Inferior parietal cortex (tissue), 1 donor: ENCODE measurements around the gene RAP1B.

ENCODE experiments used
- DNase-seq: peaks from one replicate; pipeline ENCODE4 v3.0.0-alpha.2; 2016; ENCODE audit errors: extremely low spot score

The RAP1B gene

GRCh38 chr12:68610370-68611093 lies at the start of gene RAP1B:
RAP1B (plus strand) TSS chr12:68610899; CDS start chr12:68648725, 37,826 bp downstream.
- peak; percentile 90 for DNase-seq

GRCh38 chr12:68561830-68562229 lies 48.9 kb upstream of the RAP1B start:
- DNase-seq: no peak

GRCh38 chr12:68564166-68564565 lies 46.5 kb upstream of the RAP1B start:
- DNase-seq: no peak

- DNase-seq: no peak
Measured at GRCh38 chr12:68565391-68565903, 45.3 kb upstream of the RAP1B start.

DNA sequence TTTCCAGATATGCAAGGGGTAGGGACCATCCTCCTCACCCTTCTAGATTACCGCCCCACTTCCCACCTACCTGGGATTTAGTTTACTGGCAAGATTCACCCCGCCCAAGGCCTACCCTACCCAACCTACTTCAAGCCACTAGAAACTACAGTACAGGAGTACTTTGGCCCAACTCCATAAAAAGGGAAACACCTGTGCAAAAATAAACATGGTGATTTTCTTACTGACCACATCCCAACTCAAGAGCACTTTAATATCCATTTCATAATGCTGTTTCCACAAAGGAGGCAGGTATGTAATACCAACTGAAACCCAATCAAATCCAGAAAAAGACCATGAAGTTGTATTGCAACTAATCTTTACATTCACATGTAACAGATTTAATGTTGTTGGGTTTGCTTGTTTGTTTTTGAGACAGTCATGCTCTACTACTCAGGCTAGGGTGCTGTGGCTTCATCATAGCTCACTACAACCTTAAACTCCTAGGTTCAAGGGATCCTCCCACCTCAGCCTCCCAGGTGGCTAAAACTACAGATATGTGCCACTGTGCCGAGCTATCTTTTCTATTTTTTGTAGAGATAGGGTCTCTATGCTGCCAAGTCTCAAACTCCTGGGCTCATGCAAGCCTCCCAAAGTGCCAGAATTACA lies 41.7 kb upstream of the RAP1B start:
- DNase-seq: no peak

GRCh38 chr12:68572661-68573060 lies 38.0 kb upstream of the RAP1B start:
- no peak for DNase-seq

DNA sequence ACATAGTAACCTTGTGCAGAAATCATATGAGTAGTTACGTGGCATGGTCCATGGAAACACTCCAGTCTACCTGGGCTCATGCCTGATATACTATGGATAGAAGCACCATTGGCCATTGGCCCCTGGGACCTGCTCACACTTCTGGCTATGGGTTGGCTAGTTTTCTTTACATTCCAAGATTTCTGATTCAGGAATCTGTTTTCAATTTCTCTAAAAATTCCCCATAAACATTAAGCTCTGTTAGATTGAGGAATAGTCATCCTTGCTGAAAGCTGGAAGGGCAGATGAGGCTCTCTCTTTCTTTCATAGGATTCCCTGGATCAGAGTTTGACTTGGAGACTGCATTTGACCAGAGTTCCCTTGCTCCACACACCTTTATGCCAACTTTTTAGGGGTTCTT lies 37.3 kb upstream of the RAP1B start:
- no peak for DNase-seq

GRCh38 chr12:68577949-68578348 lies 32.8 kb upstream of the RAP1B start:
- DNase-seq: no peak

GRCh38 chr12:68578765-68579164 lies 31.9 kb upstream of the RAP1B start:
- no peak for DNase-seq

DNA sequence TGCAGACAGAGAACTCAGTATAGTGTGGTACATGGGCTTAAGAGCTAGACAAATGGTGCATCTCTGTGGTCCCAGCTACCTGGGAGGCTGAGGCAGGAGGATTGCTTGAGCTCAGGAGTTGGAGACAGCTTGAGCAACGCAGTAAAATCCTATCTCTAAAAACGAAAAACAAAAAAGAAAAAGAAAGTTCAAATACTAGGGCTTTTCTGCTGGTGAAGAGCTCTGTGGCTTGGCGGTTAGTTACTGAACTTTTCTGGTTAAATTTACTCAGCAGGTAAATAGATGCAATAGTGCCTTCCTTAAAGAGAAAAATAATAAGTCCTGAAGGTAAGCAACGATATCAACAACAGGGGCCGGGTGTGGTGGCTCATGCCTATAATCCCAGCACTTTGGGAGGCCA lies 31.4 kb upstream of the RAP1B start:
- no peak for DNase-seq

- no peak for DNase-seq
Measured at GRCh38 chr12:68580911-68581310, 29.8 kb upstream of the RAP1B start.

DNA sequence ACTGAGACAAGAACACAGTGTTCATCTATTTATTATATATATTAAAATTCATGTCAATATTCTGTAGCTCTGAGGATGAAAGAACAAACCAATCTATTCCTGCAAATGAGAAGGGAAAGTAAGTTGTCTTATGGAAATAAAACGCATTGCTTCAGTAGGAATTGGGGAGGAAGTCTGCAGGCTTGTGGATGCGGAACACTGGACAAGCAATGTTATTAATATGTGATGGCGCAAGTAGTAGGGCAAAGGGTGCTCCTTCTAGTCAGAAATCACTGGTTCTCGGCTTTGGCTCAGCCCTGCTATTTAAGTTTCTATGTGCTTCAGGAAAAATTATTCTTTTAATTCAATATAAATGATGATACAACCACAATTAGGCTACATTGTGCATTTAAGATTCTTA lies 28.8 kb upstream of the RAP1B start:
- DNase-seq: no peak

- DNase-seq: no peak
Measured at GRCh38 chr12:68585966-68586365, 24.7 kb upstream of the RAP1B start.

DNA sequence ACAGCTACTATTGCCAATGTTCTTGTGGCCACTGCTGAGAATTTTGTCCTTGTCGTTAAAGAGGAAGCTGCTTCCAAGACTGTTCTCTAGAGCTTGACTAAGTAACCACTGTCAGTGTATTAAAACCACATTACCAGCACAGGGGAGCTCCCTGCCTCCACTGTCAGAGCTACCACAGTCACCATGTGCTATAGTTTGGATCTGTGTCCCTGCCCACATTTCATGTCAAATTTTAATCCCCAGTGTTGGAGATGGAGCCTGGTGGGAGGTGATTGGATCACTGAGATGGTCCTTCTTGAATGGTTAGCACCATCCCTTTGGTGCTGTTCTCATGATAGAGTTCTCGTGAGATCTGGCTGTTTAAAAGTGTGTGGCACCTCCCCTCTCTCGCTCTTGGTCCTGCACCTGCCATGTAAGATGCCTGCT lies 23.2 kb upstream of the RAP1B start:
- DNase-seq: no peak

GRCh38 chr12:68589194-68589593 lies 21.5 kb upstream of the RAP1B start:
- DNase-seq: no peak

- DNase-seq: no peak
Measured at GRCh38 chr12:68591734-68592418, 18.8 kb upstream of the RAP1B start.

- no peak for DNase-seq
Measured at GRCh38 chr12:68595241-68595640, 15.5 kb upstream of the RAP1B start.

DNA sequence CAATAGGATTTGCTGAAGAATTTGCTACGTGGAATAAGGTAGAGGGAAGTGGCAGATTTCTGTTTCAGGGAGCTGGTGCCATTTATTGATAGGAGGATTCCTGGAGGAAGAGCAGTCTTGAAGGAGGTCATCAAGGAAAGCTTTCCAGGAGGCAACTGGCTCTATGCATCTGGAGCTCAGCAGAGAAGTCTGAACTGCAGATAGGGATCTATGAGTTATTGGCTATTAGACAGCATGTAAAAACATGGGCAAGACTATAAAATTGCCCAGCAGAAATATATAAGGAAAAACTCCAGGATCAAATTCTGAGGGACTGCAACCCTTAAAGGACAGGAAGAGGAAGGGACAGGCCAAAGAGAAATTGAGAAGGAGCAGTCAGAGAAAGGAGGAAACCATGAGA lies 8.9 kb upstream of the RAP1B start:
- no peak for DNase-seq

GRCh38 chr12:68602720-68603119 lies 8.0 kb upstream of the RAP1B start:
- no peak for DNase-seq

- no peak for DNase-seq
Measured at GRCh38 chr12:68608191-68608590, 2.5 kb upstream of the RAP1B start.

- no peak for DNase-seq
Measured at GRCh38 chr12:68609998-68610369, 715 bp upstream of the RAP1B start.

- peak; percentile 60 for DNase-seq
Measured at GRCh38 chr12:68611094-68611805, 551 bp downstream of the RAP1B start.
